ENCODE measurements around the gene KBTBD13.
"Not testable (repeated sequence)": the region's sequence is repeated elsewhere in the genome, so short reads cannot be mapped to it uniquely, and the experiment has no call there.

The KBTBD13 gene

DNA sequence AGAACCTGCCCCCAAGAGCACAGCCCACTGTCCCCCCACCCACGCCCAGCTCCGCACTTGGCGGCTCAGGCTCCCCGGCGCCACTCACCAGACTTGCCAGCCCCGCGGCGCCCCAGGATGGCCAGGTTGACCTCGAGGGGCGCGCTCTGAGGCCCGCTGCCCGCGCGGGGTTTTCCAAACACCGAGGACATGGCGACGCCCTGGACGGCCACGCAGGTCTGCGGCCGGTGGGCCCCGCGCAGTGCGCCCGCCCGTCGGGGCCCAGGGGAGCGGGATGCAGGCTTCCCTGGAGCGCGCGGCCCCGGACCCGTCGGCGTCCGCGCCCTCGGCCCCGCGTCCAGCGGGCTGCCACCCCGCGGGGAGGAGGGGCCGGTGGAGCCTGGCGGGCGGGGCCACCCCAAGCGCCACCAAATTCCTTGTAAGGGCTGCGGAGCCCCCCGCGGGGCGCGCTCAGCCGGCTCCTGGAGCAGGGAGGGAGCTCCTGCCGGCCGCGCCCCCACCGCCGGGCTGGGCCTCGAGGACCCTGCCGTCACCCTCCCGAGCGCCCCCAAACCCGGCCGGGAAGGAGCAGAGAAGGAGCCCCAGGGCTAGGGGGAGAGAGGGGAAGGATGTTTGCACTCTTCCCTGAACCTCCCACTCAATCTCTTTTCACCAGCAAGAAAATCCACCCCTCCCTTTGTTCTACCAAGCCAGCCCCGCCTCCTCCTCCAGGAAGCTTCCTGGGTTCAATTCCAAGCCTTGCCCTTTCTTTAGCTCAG, 8.7 kb upstream of the KBTBD13 start, which contains the start of gene RASL12:
RASL12 (minus strand) TSS at position 347 of the 758 bp plus-strand sequence; CDS start at position 191, 156 bp downstream.
- DNase-seq (ENCODE audit: insufficient read length, low spot score): no peak
- FAIRE-seq: no peak

DNA sequence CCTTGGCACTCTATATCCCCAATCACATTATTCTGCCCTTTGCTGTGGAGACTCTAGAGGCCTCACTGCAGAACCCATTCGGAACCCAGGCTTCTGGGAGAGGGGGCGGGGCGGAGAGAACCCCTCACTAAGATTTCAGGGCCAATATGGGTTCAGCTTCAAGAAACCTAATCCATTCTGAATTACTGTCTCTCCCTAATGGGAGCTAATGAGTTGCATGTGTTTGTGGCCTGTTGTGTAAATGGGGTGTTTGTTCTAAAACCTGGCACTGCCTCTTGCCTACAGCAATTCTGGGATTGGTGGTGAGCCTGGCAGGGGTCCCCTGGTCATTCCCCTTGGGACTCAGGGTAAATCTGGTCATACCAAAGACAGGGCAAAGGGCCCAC, 8.2 kb upstream of the KBTBD13 start:
- DNase-seq (ENCODE audit: insufficient read length, low spot score) (no peak), FAIRE-seq (no peak)

DNA sequence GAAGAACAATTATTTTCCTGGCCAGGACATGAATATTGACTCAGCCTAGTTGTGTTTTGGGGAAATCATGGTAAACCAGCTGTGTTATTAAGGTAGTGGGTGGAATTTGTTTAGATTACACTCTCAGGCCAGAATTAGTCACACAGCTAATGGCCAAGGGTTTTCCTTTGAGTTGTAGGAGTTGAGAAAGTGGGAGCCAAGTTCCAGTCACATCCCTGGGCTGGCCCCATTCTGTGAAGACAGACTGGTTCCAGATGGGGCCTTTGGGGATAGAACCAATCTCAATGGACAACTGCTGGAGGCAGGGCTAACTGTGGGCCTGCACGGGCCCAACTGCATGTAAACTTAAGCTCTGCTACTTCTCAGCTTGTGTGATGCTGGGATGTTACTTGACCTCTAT, 7.4 kb upstream of the KBTBD13 start:
- no peak for DNase-seq (ENCODE audit: insufficient read length, low spot score)
- no peak for FAIRE-seq

DNA sequence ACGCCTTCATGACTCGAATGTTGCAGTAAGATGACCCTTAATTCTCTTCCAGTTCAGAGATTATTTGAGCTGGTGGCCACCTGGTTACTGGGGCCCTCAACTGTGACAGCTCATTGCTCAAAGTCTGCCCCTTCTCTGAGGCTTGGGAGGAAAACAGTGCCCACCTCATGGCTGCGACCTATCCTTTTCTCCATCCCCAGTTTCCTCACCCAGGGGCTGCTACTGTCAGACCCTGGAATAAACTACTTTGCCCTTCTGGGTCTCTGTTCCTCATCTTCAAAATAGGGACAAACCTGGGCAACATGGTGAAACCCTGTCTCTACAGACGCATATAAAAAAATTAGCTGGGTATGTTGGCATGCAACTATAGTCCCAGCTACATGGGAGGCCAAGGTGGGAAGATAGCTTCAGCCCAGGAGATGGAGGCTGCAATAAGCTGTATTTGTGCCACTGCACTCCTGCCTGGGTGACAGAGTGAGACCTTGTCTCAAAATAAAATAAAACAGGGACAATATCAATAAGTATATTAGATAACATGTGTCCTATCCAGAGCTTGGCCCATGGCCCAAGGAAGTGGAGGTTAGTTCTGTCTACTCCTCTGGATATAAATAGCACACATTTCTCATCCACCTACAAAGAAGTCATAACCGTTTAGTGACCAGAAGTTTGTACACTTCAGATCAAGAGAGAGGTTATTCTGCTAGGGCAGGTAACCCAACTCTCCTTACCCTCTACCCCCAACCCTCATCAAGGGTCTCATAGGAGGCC, 6.6 kb upstream of the KBTBD13 start:
- DNase-seq (ENCODE audit: insufficient read length, low spot score) (no peak), FAIRE-seq (no peak)

DNA sequence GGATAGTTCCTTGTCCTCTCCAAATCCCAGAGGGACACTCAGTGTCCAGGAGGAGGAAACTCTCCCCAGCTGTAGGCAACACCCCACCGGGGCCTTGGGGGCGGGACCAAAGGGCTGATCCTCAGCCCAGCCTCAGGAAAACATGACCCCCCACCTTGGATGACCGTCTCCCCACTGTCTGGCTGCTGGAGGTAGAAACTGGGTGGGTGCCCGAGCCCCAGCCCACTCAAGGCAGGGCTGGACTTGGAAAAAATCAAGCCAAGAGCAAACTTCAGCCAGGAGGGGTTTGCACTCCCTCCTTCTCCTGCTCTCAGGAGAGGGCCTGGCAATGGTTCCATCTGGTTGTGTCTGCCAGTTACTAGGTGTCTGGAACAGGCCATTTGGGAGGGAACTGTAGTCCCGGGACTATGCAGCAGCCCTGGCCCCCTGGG, 5.2 kb upstream of the KBTBD13 start:
- no peak for DNase-seq (ENCODE audit: insufficient read length, low spot score)
- FAIRE-seq: no peak

DNA sequence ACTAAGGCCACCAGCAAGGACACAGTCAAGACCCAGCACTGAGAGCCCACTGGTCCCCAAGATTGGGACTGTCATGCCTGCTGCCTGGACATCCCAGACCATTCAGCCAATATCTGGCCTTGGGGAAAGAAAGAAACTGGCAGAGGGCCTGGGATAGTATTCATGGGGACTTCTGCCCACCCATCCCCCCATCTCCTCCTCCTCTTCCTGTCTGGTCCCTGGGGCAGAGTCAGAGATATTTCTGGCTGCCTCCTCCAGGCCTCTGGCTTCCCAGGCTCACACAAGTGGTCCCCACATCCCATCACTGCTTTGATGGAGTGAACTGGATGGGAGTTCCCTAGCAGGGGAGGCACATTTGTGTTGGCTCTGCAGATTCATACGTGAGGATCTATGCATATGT, 4.5 kb upstream of the KBTBD13 start:
- no peak for DNase-seq (ENCODE audit: insufficient read length, low spot score)
- FAIRE-seq: no peak

DNA sequence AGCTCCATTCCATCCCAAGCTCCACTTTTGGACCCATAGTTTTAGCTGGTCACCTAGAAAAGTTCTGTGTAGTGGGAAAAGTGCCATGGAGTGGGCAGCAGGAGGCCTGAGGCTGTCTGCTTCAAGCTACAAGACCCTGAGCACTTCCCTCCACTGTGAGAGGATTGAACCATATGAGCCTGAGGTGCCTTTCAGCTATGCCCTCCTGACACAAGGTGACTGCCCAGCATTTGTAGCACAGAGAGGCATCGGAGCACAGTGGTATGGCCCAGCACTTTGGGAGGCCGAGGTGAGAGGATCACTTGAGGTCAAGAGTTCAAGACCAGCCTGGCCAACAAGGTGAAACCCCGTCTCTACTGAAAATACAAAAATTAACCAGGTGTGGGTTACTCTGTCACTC, 3.9 kb upstream of the KBTBD13 start:
- FAIRE-seq: no peak
- no peak for DNase-seq (ENCODE audit: insufficient read length, low spot score)

DNA sequence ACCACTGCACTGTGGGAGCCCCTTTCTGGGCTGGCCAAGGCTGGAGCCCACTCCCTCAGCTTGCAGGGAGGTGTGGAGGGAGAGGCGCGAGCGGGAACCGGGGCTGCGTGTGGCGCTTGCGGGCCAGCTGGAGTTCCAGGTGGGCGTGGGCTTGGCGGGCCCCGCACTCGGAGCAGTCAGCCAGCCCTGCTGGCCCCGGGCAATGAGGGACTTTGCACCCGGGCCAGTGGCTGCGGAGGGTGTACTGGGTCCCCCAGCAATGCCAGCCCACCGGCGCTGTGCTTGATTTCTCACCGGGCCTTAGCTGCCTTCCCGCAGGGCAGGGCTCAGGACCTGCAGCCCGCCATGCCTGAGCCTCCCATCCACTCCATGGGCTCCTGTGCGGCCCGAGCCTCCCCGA, 1.6 kb upstream of the KBTBD13 start:
- not testable (repeated sequence) for FAIRE-seq; DNase-seq (ENCODE audit: insufficient read length, low spot score)

DNA sequence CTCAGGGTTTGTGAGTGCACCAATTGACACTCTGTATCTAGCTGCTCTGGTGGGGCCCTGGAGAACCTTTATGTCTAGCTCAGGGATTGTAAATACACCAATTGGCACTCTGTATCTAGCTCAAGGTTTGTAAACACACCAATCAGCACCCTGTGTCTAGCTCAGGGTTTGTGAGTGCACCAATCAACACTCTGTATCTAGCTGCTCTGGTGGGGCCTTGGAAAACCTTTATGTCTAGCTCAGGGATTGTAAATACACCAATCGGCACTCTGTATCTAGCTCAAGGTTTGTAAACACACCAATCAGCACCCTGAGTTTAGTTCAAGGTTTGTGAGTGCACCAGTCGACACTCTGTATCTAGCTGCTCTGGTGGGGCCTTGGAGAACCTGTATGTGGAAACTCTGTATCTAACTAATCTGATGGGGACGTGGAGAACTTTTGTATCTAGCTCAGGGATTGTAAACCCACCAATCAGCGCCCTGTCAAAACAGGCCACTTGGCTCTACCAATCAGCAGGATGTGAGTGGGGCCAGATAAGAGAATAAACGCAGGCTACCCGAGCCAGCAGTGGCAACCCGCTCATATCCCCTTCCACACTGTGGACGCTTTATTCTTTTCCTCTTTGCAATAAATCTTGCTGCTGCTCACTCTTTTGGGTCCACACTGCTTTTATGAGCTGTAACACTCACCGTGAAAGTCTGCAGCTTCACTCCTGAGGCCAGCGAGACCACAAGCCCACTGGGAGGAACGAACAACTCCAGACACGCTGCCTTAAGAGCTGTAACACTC, 745 bp upstream of the KBTBD13 start:
- FAIRE-seq; DNase-seq (ENCODE audit: insufficient read length, low spot score): not testable (repeated sequence)

DNA sequence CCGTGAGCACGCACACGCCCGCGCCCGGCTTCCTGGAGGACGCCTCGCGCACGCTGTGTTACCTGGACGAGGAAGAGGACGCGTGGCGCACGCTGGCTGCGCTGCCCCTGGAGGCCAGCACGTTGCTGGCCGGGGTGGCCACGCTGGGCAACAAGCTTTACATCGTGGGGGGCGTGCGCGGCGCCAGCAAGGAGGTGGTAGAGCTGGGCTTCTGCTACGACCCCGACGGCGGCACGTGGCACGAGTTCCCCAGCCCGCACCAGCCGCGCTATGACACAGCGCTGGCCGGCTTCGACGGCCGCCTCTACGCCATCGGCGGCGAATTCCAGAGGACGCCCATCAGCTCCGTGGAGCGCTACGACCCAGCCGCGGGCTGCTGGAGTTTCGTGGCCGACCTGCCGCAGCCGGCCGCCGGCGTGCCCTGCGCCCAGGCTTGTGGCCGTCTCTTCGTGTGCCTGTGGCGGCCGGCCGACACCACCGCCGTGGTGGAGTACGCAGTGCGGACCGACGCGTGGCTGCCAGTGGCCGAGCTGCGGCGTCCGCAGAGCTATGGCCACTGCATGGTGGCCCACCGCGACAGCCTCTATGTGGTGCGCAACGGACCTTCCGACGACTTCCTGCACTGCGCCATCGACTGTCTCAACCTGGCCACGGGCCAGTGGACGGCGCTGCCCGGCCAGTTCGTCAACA, 890 bp downstream of the KBTBD13 start:
- DNase-seq (ENCODE audit: insufficient read length, low spot score) (no peak), FAIRE-seq (no peak)

DNA sequence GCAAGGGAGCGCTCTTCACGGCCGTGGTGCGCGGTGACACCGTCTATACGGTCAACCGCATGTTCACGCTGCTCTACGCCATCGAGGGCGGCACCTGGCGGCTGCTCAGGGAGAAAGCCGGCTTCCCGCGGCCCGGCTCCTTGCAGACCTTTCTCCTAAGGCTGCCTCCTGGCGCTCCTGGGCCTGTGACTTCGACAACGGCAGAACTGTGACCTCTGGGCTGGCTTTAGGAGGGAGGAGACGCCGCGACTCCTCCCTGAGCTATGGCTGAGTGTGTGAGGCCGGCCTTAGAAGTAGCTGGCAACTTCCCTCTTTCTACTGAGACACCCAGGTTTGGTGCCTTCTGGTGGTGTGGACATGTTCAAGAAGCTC, 1.4 kb downstream of the KBTBD13 start:
- FAIRE-seq (no peak), DNase-seq (ENCODE audit: insufficient read length, low spot score) (no peak)

DNA sequence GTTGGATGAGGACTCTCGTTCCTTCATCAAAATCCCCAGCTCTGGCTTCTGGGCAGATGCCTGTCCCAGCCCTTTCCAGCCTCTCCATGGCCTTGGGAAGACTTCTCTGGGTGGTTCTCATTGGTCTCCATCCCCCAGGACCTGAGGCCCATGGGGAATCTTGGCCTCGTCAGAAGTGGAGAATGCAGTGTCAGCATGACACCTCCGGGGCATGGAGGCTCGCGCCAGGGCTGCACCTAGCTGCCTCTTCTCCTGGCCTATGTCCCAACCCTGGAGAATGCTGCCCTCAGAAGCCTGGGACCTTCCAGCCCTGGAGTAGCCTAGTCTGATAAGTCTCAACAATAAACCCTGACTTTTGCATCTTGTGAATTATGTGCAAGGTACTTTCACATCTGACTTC, 3.0 kb downstream of the KBTBD13 start:
- FAIRE-seq (no peak), DNase-seq (ENCODE audit: insufficient read length, low spot score) (no peak)

DNA sequence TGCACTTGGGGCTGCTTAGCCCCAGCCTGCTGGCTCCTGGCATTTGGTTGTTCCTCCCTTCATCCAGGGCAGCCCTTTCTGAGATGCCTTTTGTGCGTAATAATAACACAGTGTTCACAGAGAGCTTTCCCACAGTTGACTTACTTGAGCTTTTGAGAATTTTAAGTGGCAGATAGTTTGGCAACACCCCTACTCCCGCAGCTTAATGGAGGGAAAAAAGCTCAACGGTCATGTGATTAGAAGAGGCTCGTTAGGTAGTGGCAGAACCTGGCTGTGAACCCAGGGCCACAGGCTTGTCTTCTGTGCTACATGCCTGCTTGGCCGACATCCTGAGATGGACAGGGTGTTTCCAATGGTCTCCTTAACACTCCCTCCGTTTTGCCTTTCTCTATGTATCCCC, 4.7 kb downstream of the KBTBD13 start:
- FAIRE-seq: no peak

DNA sequence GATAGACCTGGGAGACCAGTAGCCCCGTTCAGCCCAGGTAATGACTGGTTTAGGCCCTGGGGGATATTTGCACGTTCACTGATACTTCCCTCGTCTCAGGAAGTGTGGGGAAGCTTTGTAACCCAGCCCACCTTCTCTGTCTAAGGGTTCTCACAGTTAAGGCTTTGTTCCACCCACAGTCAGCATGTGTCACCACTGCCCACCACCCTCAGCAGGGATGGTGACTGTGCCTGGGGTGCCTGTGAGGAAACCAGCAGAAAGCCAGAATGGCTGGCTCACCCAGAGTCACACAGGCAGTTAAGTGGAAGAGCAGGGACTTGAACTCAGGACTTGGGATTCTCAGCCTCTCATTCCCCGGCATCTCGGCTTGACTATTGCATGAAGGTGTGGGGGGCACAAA, 5.2 kb downstream of the KBTBD13 start:
- DNase-seq (ENCODE audit: insufficient read length, low spot score) (no peak), FAIRE-seq (no peak)

More for the DNA sequence above, 4.7 kb downstream of the KBTBD13 start:
- no peak for DNase-seq (ENCODE audit: insufficient read length, low spot score)

DNA sequence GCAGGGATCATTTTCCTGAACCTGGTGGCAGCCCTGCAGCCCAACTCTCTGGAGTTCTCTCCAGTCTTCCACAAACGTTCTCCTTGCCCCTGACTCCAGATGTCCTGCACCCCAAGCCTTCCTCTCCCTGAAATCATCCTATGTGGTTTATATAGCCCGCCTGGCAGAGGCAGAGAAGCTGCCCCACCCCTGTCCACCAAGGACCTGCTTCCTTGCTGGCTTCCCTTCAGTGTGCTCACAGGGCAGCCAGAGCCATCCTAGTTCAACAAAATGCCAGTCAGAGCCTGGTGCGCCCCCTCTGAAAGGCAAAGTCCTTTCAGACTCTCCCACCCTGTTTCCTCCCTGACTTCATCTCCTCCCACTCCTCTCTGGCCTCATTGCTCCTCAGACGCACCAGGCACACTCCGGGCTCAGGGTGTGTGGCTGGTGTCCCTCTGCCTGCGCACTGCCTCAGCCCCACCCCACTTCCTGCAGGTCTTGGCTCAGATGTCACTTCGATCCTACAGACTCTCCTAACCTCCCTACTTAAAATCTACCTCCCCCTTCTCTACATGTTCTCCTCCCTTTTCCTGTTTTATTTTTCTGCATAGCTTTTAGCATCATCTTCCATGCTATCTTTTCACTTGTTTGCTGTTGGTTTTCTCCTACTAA, 5.9 kb downstream of the KBTBD13 start:
- no peak for FAIRE-seq

DNA sequence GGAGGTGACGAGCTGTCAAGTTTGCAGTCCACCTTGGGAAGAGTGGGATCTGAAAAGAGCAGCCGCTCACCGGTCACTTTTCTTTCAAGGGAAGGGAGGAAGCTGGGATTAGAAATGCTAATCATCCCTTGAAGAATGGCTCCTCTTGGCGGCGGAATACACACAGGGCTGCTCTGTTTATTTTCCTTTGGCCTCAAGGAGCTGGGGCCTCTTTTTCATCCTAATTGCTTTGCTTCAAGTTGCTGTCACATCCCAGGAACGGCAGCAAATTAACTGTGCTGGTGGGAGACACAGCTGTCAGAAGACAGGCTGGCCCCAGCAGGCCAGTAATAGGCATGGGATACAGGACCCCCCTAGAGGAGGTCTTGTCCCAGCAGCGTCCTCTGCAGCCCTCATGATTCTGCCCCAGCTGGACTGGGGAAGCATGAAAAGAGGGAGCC, 6.7 kb downstream of the KBTBD13 start:
- DNase-seq (ENCODE audit: insufficient read length, low spot score) (no peak), FAIRE-seq (no peak)

More for the DNA sequence above, 5.9 kb downstream of the KBTBD13 start:
- DNase-seq (ENCODE audit: insufficient read length, low spot score): no peak

DNA sequence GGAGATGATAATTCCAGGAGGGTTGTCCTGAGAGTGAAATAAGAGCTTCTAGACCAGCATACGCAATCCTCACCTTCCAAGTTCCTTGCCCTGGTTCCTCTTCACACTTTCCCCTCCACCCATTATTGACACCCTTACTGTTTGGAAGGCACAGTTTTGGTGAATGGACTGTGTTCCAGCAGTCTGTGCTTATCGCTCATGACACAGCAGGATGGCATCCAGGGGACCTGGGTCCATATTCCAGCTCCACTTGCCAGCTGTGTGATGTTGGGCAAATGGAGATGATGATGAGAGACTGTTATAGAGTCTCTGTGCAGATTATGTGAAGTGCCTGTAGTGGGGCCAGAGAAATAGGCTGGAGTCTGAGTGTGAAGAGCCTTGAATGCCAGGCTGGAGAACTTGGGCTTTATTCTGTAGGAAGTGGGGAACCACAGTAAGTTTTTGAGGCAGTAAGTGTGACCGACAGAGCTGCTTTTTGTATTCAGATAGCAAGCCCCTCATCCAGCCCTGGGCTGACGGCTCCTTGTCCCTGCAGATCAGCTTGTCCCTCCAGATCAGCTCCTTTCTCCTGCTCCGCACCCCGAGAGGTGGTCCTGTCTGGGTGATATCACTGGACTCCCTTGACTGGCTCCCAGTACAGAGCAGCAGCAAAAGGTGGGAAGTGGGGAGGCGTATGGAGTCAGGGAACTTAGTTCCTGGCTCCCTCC, 8.1 kb downstream of the KBTBD13 start:
- FAIRE-seq (no peak), DNase-seq (ENCODE audit: insufficient read length, low spot score) (no peak)

DNA sequence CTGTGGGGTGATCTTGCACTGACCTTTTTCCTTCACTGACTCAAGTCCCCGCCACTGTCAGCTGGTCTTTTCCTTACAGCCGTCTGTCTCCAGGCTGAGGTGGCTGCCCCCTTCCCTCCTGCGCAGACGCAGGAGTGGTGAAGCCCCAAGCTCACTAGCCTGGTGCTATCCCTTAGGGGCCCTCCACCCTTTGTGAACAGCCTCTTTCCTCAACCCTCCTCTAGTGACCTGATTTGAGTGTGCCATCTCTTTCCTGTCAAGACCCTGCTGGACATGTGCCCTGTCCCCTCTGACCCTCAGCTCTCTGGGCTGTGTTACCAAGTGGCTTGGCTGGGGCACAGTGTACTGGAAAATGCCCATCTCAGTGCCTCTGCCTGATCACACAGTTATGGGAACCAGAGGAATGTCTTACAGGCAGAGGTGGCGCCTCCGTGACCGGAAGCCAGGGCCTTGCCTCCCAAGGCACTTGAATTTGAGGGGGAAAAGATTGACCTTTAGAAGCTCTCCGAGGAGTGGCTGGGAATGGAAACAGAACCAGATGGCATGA, 8.7 kb downstream of the KBTBD13 start:
- FAIRE-seq: no peak
- no peak for DNase-seq (ENCODE audit: insufficient read length, low spot score)

DNA sequence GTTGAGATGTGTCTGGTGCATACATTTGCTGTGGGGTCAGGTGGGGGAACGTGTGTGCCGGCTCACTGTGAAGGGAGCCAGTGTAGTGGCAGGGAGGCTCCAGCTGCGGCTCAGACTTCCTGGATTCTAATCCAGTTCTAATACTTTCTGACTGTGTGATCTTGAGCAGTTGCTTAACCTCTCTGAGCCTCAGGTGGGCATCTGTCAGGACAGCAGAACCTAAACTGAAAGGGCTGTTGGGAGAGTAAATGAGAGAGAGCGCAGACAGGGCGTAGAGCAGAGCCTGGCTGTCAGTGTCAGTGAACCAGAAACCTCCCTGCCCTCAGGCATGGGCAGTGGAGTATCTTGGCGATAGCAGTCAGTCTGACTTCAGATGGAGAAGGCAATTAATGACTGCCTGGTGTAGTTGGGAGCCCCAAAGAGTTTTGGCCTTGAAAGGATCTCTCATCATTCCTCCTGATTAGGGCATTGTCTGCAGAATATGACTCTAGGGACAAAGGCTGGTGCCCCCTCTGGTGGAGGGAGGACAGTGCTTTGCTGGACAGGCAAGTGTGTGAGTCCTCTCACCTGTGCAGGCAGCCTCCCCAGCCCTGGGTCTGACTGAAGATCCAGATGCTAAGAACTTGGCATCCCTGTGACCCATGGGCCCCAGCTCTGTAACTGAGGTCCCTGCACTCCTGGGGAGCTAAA, 9.6 kb downstream of the KBTBD13 start:
- FAIRE-seq (no peak), DNase-seq (ENCODE audit: insufficient read length, low spot score) (peak; percentile 48)

Data from HTR-8/SVneo (cell line).